GM21381 (cell line): ENCODE data around the gene TIAM2.

Source experiments
- ATAC-seq: cut with Tn5 transposase; IDR thresholded peaks from one replicate; pipeline ENCODE4 v1.9.1; 2021; ENCODE audit warnings: mild to moderate bottlenecking, moderate library complexity; ENCODE audit not compliant: unreplicated experiment

The TIAM2 gene

GRCh38 chr6:155272353-155273232 lies 277.5 kb downstream of the TIAM2 start:
- no peak for ATAC-seq

DNA sequence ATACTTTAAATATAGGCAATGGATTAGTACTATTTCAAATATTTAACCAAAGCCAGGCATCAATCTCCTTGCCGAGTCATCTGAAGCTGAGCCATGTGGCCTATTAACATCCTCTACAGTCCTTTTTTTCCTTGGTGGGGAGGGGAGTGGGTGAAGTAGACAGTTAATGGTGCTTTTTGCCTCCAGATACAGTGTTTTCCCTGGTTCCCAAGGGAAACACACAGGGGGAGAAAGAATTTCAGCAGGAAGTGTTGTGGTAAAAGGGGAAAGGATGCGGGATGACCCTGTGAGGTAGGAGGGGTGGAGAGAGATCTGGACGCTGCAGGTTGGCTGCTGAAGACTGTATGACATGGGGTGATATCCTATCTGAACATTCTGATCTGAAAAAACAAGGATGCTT lies 278.3 kb downstream of the TIAM2 start:
- ATAC-seq, result no peak

GRCh38 chr6:155274106-155274505 lies 279.0 kb downstream of the TIAM2 start:
- no peak for ATAC-seq

GRCh38 chr6:155274533-155274932 lies 279.4 kb downstream of the TIAM2 start:
- no peak for ATAC-seq

DNA sequence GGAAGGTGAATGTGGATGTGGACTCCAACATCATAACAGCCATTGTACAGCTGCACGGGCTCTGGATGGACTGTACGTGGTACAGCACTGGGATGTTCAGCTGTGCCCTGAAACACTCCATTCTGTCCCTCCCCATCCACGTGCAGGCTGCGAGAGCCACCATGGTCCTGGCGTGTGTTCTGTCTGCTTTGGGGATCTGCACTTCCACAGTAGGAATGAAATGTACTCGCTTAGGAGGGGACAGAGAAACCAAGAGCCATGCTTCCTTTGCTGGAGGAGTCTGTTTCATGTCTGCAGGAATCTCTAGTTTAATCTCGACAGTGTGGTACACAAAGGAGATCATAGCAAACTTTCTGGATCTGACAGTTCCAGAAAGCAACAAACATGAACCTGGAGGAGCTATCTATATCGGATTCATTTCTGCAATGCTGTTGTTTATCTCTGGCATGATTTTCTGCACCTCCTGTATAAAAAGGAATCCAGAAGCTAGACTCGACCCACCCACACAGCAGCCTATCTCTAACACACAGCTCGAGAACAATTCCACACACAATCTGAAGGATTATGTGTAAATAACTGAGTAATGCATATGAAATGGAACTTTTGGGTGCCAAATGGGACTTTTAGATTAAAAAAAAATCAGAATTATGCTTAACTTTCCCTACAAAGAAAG lies 280.8 kb downstream of the TIAM2 start:
- no peak for ATAC-seq

GRCh38 chr6:155276638-155277037 lies 281.5 kb downstream of the TIAM2 start:
- no peak for ATAC-seq

DNA sequence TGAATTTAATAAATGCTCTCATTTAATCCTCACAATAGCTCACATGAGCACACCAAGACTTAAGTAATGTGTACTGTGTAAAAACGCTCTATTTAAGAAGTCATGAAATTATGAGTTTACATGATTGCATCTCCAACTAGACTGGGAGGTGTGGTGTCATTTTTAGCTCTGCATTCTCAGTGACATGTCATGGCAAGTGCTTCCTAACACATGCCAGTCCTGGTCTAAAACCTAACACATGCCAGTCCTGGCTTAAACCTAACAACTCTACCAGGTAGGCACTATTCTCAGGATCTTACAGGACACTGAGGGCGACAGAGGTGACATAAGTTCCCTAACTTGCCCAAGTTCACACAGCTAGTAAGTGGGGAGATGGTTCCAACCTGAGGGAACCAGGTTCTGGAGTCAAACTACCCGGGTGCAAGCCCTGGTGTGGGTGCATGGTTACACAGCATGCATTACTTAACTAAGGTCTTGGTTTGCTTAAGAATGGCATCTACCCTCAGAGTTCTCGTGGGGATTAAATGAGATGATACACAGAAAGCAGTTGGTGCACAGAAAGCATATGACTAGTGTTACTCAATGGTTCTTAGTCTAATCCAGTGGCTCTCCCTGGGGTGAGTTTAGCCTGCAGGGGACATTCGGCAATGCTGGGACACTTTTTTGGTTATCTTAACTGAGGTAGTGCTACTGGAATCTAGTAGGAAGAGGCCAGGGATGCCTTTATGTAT lies 283.4 kb downstream of the TIAM2 start:
- ATAC-seq, result no peak

DNA sequence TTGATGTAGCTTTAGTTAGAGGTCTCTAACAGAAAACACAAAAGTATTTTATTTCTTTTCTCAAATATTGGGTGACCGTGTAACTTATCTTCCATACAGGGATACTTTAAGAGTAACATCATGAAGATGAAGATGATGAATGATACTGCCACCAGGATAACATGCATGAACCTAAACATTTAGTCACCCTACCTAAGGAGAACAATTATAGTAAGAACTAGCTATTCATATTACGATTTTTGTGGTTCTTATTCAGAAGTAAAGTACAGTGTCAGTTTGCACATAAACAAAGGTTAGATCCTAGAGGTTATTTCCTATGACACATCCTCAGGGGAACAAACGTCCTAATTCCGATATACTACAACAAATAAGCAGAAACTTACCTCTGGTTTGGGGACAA lies 289.7 kb downstream of the TIAM2 start:
- no peak for ATAC-seq

GRCh38 chr6:155287762-155288161 lies 292.6 kb downstream of the TIAM2 start:
- no peak for ATAC-seq

DNA sequence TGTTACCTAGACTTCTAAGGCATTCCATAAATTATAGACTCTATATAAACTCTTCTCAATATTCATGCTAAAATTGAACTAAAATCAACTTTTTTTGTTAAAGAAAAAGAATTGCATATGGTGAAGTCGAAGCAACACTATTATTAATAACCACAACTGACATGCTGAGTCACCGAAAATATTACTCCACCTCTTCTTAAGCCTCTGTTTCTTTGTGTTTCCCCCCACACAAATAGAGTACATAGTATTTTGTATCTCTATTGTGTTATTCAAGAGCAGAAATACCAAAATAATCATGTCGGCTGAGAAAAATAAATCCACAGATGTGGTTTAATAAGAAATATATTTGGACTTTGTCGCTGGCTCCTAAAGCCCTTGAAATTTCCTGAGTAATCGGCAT lies 295.4 kb downstream of the TIAM2 start:
- no peak for ATAC-seq

- ATAC-seq, result no peak
Observed at GRCh38 chr6:155291291-155291690, 296.2 kb downstream of the TIAM2 start.

DNA sequence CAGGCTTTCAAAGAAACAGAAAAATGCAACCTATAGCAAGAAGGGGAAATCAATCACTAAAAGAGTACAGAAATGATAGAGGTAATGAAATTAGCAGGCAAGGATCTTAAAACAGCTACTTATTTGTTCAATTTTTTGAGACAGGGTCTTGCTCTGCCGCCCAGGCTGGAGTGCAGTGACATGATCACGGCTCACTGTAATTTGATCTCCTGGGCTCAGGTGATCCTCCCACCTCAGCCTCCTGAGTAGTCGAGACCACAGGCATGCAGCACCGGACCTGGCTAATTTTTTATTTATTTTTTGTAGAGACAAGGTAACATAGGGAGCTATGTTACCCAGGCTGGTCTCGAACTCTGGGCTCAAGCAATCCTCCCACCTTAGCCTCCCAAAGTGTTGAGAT lies 297.6 kb downstream of the TIAM2 start:
- ATAC-seq, result no peak

GRCh38 chr6:155297669-155298068 lies 302.6 kb downstream of the TIAM2 start:
- ATAC-seq, result no peak

- ATAC-seq, result no peak
Observed at GRCh38 chr6:155301867-155302266, 306.8 kb downstream of the TIAM2 start.

- no peak for ATAC-seq
Observed at GRCh38 chr6:155303361-155303870, 308.3 kb downstream of the TIAM2 start.

- no peak for ATAC-seq
Observed at GRCh38 chr6:155306958-155307357, 311.8 kb downstream of the TIAM2 start.
